Activated CD8-positive, alpha-beta memory T cell treated with anti-CD3 and anti-CD28 coated beads for 4 hours (primary cell): ENCODE results near the gene BTBD9.

Experiments
- DNase-seq, 2 donors: peaks; one replicate each; pipeline ENCODE4 v3.0.0-alpha.2; 2020; ENCODE audit warnings: low read depth in 2 of 2

BTBD9 gene

DNA sequence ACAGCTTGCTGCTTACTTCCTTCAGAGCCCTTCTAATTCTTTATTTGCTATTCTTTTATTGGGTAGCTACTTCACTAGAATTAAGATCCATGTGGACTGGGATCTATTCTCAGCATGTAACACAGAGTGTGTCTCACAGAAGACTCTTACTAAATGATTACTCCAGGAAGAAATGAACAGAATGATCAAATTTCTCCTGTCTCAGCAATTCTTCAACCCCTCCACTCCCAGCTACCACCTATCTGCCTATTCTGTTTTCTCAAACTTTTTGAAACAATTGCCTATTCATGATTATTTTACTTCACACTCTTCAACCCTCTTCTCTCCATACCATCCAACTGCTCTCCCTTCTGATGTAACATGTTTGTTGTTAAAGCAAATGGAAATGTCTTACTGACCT lies 132.6 kb downstream of the BTBD9 start:
- no peak for DNase-seq

DNA sequence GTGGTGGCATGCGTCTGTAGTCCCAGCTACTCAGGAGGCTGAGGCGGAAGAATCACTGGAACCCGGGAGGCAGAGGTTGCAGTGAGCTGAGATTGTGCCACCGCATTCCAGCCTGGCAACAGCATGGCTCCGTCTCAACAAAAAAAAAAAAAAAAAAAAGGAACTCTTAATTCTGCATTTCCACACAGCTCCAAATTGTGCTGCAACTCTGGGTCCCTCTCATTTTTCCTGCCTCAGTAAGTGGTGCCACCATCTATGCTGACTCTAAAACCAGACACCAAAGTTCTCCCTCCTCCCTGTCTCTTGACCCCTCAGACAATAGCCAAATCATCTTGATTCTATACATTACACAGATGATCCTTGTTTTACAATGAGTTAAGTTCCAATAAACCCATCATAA lies 133.9 kb downstream of the BTBD9 start:
- no peak for DNase-seq

DNA sequence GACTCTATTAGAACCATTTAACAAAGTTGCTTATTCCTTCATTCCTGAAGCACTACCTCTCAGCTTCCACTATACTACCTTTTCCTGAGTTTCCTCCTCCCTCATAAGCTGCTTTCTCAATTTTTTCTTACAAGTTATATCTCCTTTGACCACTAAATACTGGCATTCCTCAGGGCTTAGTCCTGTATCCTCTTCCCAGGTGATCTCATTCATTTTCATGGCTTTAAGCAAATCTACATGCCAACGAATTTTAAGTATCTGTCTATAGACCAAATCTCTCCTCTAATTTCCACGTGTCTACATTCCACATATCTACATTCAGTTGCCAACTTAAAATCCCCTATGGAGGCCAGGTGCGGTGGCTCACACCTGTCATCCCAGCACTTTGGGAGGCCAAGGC lies 134.7 kb downstream of the BTBD9 start:
- DNase-seq = no peak

DNA sequence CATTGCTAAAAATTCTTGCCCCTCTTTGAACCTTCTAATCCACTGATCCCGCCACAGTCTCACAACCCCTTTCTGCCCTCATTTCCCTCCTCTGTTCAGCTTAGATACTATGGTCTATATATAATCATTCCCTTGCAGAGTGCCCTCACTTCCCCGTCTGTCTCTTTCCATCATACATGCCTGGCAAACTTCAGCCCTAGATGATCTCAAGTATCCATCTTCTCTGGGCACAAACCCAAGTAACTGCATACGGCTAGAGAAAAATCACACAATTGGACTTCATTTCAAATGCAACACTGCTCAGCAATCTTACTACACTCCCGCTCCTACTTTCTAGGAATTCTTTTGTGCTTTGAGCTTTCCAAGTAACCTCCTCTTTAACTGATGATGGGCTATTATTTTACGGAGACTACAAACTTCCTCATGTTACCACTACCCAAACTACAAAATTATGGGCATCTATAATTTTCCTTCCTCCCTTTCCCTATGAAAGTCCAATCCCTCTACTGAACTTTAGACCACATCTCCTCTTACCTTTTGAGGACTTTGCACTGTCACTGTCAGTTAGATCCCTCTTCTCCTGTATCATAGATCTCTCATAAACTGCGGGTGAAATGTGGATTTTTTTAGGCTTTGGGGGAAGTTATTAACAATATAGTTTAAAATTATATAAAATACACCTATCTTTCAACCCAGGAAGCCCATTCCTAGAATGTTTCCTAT lies 135.6 kb downstream of the BTBD9 start:
- DNase-seq = no peak

DNA sequence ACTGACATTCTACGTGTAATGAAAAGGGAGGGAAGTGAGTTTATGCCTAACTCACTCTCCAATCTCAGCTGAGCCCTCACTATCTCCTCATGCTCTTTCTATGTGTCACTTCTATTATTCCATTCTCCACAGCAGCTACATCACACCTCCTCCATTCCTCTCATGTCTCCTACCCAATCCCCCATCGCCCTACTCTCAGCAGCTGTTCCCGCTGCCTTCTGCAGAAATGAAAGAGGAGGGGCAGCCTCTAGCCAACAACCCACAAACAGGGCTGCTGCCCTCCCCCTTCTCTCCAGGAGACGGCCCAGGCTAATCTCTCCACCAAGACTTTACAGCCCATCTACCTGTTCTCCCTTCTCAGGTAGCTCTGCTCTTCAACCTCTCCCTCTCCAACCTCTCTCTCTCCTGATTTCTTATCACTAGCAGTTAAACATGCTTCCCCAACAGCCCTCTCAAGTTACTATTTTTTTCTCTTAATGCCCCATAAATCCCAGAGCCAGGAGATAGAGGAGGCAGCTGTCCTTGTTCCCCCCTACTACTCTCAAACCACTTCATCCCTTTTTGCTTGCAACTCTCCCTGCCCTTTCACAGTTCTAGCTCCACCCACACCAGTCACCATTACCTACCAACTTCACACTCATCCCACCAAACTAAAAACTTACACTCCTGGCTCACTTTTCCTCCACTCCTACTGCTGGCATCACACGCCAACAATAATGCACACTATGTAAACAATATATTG lies 136.5 kb downstream of the BTBD9 start:
- no peak for DNase-seq

DNA sequence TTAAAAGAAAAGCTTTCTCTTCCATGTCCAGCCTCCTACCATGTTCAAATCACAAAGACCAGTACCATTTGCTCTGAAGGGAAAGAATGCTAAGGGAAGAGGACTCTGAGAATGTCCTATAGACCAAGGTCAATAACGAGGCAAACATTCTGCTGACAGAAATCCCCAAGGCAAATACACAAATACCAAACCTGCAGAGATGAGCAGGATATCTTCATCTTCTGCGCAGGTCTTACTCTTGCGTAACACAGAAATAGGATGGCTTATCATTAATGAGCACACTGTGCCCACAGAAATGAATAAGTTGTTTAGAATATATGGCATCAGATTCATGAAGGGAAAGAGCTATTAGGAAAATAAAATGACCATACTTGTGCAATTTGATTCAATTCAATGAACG lies 137.3 kb downstream of the BTBD9 start:
- no peak for DNase-seq

DNA sequence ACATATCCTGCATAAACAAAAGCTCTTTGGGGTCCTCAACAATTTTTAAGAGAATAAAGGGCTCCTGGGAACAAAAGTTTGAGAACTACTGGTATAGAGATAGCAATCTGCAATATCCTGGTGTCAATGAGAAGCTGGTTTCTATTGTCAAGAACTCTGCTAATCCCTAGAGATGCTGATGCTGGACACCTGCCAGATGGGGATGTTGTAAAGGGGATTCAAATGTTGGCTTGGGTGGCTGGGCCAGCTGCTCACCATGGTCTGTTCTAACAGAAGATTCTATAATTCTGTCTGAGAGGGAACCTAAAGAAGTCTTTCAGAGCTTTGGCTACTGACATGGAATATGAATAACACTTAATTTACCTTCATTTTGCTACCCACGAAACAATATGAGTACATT lies 137.8 kb downstream of the BTBD9 start:
- no peak for DNase-seq

DNA sequence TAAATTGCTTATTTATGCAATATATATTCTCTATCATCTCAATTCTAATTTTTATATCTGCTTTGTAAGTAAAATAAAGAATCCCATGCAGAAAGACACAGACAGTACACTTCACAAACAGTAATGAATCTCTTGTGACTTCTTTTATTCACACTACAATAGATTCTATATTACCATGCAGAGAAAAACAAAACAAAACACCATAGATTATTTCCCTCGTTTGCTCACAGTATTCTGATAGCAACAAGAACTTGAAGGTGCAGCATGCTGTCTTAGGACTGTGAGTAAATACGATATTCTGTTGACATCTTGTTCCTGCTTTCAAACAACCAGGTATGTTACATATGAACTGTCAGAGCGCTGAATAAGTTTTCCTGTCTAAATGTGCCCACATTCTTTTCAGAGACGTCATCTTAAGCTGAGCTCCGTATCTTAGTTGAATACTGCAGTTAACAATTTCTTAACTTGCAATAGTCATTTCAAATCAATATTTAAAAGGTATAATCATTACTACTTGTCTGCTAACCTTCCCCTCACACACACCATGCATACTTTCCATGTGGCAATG lies 140.1 kb downstream of the BTBD9 start:
- no peak for DNase-seq

DNA sequence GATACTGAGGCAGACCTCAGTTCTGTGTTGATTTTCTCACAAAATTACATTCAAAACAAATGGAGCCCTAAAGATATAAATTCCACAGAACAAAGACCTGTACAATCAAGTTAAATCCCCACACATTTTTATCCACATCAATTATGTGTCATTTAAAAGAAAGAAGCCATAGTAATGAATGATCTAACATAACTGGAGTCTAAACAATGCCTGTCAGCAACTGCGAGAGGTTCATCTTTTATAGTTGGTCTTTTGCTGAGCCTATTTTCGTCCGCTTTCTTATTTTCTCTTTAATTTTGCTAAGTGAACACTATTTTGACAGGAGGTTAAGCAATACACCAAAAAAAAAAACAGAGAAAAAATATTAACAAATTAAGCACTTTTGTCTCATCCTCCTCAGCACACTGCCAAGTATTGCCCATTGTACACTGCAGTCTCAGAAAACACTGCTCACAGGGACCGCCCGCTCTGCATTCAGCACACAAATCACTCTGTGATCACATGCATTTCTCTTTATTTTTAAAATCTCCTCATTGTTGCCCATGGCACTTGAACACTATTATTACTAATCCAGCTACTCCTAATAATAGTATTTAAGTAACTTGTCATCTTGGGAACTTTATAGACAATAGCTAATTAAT lies 140.8 kb downstream of the BTBD9 start:
- no peak for DNase-seq

DNA sequence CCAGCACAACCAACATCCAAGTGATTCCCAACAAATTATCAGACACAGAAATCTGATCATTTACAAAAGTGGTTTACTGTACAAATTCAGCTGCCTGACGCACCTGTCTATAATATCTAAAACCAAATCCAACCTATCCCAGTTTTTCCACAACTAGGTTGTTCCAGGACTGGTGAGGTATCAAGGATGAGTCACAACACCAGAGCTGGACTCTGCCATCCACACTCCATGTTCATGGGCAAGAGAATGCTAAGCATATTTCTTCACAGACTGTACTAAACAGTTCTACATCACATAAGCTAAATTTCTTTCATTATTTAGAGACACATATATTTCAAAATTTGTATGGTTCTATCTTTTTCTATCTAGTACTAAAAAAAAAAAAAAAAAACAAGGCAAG lies 141.6 kb downstream of the BTBD9 start:
- DNase-seq = no peak

DNA sequence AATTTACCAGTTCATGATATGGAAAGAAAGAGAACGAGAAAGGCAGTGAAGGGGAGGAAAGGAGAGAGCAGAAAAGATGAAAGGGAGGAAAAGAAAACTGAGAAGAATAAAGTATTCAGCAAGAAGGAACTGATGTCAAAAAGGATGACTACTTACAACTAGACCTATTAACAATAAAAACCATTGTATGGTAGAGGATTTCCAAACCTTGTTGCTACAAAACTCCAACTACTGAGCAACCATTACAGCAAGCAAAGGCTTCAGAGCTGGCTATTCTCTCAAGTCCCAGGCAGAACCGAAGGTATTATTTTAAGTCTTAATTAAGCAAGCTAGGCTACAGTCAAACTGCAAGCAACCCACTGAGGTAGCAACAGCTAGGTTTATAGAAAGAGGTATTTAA lies 142.2 kb downstream of the BTBD9 start:
- no peak for DNase-seq

DNA sequence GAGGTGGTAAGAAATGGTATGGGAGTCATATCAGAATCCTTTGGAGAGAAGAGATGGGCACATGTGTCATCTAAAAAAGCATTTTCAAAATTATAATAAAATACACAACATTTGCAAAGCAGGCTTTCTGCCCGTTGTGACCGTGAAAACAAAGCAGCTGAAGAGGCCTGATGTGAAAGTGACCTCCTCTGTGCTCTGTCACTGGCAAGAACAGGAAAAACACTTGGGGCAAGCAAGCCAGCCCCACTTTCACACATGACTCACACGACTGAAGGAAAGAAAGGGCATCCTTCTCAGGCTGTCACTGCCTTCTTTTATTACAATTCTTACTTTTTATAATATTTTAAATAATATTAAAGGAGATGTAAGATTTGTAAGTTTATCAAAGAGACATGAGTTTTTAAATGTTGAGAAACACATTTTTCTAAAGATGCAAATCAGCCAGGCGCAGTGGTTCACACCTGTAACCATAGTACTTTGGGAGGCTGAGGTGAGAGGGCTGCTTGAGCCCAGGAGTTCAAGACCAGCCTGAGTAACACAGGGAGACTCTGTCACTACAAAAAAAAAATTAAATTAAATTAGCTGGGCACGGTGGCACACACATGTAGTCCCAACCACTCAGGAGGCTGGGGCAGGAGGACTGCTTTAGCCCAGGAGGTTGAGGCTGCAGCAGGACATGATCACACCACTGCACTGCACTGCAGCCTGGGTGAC lies 143.7 kb downstream of the BTBD9 start:
- DNase-seq = no peak

DNA sequence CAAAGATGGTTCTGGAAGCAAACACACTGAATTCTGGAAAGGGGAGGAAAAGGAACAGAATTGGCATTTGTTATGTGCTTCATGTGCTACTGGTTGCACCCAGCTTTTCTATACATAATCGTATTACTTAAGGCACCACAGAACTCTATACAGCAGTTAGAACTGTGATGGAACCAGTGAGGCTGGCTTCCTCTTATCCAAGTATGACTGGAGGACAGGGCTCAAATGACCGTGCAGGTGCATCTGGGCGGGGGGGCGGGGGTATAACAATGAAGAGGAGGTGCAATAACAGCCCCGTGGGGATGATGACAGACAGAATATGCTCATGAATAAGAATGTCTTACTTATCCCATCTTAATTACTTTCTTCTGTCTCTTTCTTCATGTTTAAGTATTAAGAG lies 144.2 kb downstream of the BTBD9 start:
- no peak for DNase-seq

DNA sequence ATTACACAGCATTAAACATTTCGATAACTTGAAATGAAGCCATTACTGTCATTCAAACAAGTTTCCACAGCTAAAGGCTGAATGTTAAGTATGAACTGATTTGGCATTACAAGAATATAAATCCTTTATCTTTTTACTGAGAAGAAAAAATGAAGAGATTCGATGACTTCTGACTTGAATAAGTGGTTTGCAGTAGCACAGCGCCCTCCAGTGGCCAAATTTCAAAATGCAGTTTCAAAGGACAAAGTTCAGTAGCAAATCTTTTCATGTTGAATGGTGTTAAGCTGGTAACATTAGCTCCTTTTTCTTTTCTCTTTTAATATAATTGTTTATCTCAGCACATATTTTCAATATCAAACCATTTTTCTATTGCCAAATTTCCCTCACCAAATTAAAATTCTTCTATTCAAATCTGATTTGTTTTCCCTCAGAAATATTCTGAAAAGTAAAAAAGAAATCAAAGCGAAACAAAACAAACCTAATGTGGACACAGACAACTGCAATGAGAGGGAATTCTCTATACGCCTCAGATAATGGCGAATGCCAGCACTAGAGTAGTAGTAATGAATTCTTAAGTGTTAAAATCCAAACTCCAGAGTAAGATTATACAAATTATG lies 145.7 kb downstream of the BTBD9 start:
- DNase-seq = peak; percentile 54 to 59

DNA sequence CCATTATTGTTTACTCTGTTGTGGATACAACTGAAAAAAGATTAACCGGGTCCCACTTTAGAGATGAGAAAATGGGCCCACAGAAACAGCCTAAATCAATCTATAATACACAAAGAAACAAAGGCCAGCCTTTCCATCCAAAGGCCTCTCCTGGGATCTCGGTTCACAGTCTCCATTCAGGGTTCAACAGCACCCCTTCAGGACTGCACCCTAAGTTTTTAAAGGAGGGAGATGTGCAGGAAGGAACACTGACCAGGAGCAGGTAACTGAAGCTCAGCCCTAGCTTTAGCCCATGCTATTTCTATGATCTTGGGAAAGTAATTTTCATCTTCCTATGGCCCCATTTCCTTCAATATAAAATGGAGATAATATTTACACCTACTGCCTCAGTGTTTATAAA lies 147.7 kb downstream of the BTBD9 start:
- DNase-seq = no peak

DNA sequence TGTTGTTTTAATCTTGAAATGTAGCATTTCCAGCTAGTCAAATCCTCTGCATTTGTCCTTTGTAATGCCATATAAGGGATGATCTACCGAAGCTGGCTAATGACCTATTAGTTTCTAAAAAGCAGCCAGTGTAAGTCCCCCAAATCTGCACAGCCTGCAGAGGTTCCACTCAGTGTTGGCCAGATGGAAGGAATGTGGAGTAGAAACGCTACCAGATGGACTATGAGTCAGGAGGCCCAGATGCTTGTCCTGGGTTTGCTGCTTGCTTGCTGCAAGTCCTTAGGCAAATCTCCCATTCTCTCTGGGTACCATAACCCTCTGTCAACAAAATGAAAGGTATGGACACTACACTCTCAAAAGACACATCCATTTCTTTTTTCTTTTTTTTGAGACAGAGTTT lies 149.8 kb downstream of the BTBD9 start:
- DNase-seq = no peak

DNA sequence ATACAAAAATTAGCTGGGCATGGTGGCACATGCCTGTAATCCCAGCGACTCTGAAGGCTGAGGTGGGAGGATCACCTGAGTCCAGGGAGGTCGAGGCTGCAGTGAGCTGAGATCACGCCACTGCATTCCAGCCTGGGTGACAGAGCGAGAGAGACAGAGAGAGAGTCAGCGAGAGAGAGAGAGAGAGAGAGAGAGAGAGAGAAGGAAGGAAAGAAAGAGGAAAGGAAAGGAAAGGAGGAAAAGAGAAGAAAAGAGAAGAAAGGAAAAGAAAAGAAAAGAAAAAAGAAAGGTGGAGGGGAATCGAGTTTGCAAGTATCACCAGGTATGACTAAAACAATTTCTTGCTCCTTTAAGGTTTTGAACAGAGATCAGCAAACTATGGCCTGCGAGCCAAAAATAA lies 152.3 kb downstream of the BTBD9 start:
- DNase-seq = no peak

DNA sequence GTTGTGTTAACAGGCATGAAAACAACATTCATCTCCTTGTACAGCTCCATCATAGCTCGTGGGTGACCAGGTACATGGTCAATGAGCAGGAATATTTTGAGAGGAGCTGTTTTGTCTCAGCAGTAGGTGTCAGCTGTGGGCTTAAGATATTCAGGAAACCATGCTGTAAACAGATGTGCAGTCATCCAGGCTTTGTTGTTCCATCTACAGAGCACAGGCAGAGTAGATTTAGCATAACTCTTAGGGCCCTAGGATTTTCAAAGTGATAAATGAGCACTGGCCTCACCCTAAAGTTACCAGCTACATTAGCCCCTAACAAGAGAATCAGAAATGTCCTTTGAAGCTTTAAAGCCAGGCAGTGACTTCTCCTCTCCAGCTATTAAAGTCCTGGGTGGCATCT lies 154.2 kb downstream of the BTBD9 start:
- no peak for DNase-seq

DNA sequence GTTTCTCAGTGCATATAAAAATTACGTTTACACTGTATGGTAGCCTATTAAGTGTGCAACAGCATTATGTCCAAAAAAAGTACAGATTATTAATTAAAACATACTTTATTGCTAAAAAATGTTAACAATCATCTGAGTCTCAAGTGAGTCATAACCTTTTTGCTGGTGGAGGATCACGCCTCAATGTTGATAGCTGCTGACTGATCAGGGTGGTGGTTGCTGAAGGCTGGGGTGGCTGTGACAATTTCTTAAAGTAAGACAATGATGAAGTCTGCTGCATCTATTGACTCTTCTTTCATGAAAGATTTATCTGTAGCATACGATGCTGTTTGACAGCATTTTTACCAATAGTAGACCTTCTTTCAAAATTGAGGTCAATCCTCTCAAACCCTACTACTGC lies 155.1 kb downstream of the BTBD9 start:
- DNase-seq = no peak

DNA sequence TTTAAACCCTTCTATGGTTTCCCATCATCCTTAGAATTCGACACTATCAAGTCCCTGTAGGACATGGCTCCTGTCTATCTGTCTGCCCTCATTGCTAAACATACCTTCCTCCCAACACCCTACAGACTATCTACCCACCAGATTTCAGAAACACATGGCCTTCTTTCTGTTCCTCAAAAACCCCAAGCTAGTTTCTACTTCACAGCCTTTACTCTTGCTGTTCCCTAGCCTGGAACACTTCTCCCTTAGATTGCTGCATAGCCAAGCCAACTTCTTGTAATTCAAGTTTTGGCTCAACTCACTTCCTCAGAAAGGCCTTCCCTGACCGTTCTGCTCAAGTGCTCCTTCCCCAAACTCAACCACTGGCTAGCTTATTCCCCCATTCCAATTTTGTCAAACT lies 156.2 kb downstream of the BTBD9 start:
- DNase-seq = no peak

DNA sequence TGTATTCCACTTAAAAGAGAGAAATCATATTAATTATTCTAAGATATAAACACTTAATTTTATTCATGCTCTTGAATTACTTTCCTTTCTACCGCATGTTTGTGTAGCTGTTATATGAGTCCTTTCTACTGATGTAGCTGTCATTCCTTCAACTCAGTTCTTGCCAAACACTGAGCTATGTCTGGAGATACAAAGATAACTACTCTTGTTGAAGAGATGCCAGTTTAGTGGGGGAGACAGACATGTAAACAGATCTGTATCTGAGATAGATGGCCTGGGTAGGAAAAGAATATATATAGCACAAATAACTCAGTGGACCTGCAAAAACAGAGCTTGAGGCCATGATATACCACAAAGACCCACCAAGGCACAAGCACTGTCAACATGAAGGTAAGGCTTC lies 157.3 kb downstream of the BTBD9 start:
- DNase-seq = no peak

DNA sequence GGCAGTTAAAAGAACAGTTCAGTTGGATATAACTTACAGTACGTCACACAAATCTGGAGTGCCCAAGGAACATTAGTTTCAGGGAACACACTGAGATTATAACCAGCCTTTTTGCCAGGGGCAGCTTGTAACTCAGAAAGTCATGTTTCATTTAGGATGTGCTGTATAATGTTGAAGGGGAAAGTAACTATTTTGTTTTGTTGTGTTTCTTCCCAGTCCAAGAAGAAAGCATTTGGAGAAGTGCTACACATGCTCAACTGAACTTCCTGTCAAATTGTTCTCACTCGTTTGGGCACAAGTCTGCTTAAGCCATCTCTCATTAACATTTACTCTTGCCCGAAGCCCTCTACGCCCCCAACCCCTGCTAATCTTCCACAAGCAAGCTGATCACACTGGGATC lies 157.9 kb downstream of the BTBD9 start:
- DNase-seq = no peak
